Measurements from ENCODE around the gene CDHR3. TPM values are rescaled to one million over a fixed set of nuclear protein-coding genes. Genes with fewer than 3 reads are reported as not detected.

Gene CDHR3
- total RNA-seq, 1 experiment from 2014 or later: 4.0 TPM

- H3K4me1 Mint-ChIP-seq (ENCODE audit: low read depth, unreplicated experiment): peaks cover 50% of the 10 kb centered on the region
- intact Hi-C loops (cut with micrococcal nuclease; ENCODE audit: unreplicated experiment): no loop called here
- CTCF ChIA-PET: no interaction called here
These were observed 98.4 kb downstream of the CDHR3 start for GRCh38 chr7:106061301-106061979.

GRCh38 chr7:106062006-106062405 is 98.9 kb downstream of the CDHR3 start:
- H3K4me1 Mint-ChIP-seq (ENCODE audit: low read depth, unreplicated experiment): peaks cover 50% of the 10 kb centered on the region
- intact Hi-C loops (cut with micrococcal nuclease; ENCODE audit: unreplicated experiment): no loop called here
- CTCF ChIA-PET: no interaction called here
- TF ChIP-seq CTCF (IDR thresholded peaks at IDR 0.05; ENCODE audit: unreplicated experiment): no peak
- no TSS peak for BruUV-seq (replicated peaks)
- no peak overlapping the region for H3K4me3 Mint-ChIP-seq (ENCODE audit: low read depth, unreplicated experiment)
- no peaks in the 10 kb centered on the region for H3K27me3 Mint-ChIP-seq (ENCODE audit: unreplicated experiment)
- no peak for DNase-seq
- H3K36me3 Mint-ChIP-seq (ENCODE audit: insufficient read depth, unreplicated experiment): peaks cover 5% of the 10 kb centered on the region
- no peak overlapping the region for H3K27ac Mint-ChIP-seq (ENCODE audit: unreplicated experiment)
- peaks cover 3% of the 10 kb centered on the region for H3K9me3 Mint-ChIP-seq (ENCODE audit: low read depth, unreplicated experiment)

More at GRCh38 chr7:106061301-106061979, 98.4 kb downstream of the CDHR3 start:
- H3K36me3 Mint-ChIP-seq (ENCODE audit: insufficient read depth, unreplicated experiment): peaks cover 5% of the 10 kb centered on the region
- DNase-seq: no peak
- peaks cover 3% of the 10 kb centered on the region for H3K9me3 Mint-ChIP-seq (ENCODE audit: low read depth, unreplicated experiment)
- no TSS peak for BruUV-seq (replicated peaks)
- no peak for TF ChIP-seq CTCF (IDR thresholded peaks at IDR 0.05; ENCODE audit: unreplicated experiment)
- H3K4me3 Mint-ChIP-seq (ENCODE audit: low read depth, unreplicated experiment): no peak overlapping the region
- no peaks in the 10 kb centered on the region for H3K27me3 Mint-ChIP-seq (ENCODE audit: unreplicated experiment)
- no peak overlapping the region for H3K27ac Mint-ChIP-seq (ENCODE audit: unreplicated experiment)

- Mint-ChIP-seq H3K9me3 (ENCODE audit: low read depth, unreplicated experiment) (peaks cover 3% of the 10 kb centered on the region), H3K4me3 (ENCODE audit: low read depth, unreplicated experiment) (no peak overlapping the region), H3K4me1 (ENCODE audit: low read depth, unreplicated experiment) (peaks cover 48% of the 10 kb centered on the region), H3K27ac (ENCODE audit: unreplicated experiment) (no peak overlapping the region), H3K27me3 (ENCODE audit: unreplicated experiment) (no peaks in the 10 kb centered on the region), H3K36me3 (ENCODE audit: insufficient read depth, unreplicated experiment) (peaks cover 5% of the 10 kb centered on the region)
- no peak for DNase-seq
- TF ChIP-seq CTCF (IDR thresholded peaks at IDR 0.05; ENCODE audit: unreplicated experiment): no peak
- BruUV-seq (replicated peaks): no TSS peak
- CTCF ChIA-PET: no interaction called here
- intact Hi-C loops (cut with micrococcal nuclease; ENCODE audit: unreplicated experiment): no loop called here
These were observed 99.5 kb downstream of the CDHR3 start for GRCh38 chr7:106062521-106062931.

- no peaks in the 10 kb centered on the region for H3K27me3 Mint-ChIP-seq (ENCODE audit: unreplicated experiment)
- no peak for TF ChIP-seq CTCF (IDR thresholded peaks at IDR 0.05; ENCODE audit: unreplicated experiment)
- peaks cover 5% of the 10 kb centered on the region for H3K36me3 Mint-ChIP-seq (ENCODE audit: insufficient read depth, unreplicated experiment)
- peaks cover 43% of the 10 kb centered on the region for H3K4me1 Mint-ChIP-seq (ENCODE audit: low read depth, unreplicated experiment)
- BruUV-seq (replicated peaks): no TSS peak
- intact Hi-C loops (cut with micrococcal nuclease; ENCODE audit: unreplicated experiment): no loop called here
- H3K4me3 Mint-ChIP-seq (ENCODE audit: low read depth, unreplicated experiment): no peak overlapping the region
- no peak for DNase-seq
- H3K27ac Mint-ChIP-seq (ENCODE audit: unreplicated experiment): no peak overlapping the region
- CTCF ChIA-PET: no interaction called here
- H3K9me3 Mint-ChIP-seq (ENCODE audit: low read depth, unreplicated experiment): peaks cover 3% of the 10 kb centered on the region
These were observed 100.0 kb downstream of the CDHR3 start for GRCh38 chr7:106063024-106063423.
